DOHH2 (cell line): ENCODE data around the gene KDM6A.

Experiments
- EZH2phosphoT487 ChIP-seq: fragments of 200-600 bp; sonication (generic); IDR thresholded peaks from 2 replicates; pipeline ENCODE4 v1.6.1; 2017; ENCODE audit warnings: borderline replicate concordance, mild to moderate bottlenecking, antibody characterized with exemption, low read length, moderate library complexity, mixed read lengths
- TF ChIP-seq, protein P1 (sequence below): fragments of 200-600 bp; sonication (generic); IDR thresholded peaks from one replicate; pipeline ENCODE4 v1.5.1; 2014; ENCODE audit warnings: antibody characterized with exemption, mild to moderate bottlenecking, low read depth, low read length; ENCODE audit not compliant: poor library complexity, severe bottlenecking

DNA sequence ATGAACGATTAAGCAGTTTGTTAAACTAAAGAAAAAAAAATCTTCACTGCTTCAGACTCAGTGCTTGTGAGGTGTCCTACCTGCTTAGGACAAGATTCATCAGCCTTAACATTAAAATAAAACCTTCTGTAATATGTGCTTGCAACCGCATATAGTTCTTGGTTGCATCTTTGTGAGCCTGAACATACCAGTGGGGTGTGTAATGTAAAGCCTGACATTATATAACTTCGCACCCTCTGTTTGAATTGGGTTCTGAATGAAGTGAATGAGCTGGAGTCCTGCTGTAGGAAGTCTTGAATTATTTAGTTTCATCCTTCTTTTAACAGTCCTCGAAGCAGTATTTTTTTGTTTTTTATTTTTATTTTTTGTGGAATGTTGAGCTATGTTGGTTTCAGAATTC lies 3.1 kb downstream of the KDM6A start:
- TF ChIP-seq, protein P1, sequence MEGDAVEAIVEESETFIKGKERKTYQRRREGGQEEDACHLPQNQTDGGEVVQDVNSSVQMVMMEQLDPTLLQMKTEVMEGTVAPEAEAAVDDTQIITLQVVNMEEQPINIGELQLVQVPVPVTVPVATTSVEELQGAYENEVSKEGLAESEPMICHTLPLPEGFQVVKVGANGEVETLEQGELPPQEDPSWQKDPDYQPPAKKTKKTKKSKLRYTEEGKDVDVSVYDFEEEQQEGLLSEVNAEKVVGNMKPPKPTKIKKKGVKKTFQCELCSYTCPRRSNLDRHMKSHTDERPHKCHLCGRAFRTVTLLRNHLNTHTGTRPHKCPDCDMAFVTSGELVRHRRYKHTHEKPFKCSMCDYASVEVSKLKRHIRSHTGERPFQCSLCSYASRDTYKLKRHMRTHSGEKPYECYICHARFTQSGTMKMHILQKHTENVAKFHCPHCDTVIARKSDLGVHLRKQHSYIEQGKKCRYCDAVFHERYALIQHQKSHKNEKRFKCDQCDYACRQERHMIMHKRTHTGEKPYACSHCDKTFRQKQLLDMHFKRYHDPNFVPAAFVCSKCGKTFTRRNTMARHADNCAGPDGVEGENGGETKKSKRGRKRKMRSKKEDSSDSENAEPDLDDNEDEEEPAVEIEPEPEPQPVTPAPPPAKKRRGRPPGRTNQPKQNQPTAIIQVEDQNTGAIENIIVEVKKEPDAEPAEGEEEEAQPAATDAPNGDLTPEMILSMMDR = no peak
- no peak for TF ChIP-seq EZH2phosphoT487
